Stimulated activated CD8-positive, alpha-beta memory T cell treated with anti-CD3 and anti-CD28 coated beads, Interleukin-12 subunit alpha, Interleukin-12 subunit beta, amount 100 ng/mL, for 1 hour (primary cell): ENCODE data around the gene GRB7.
"Not testable (repeated sequence)": the region's sequence is repeated elsewhere in the genome, so short reads cannot be mapped to it uniquely, and the experiment has no call there.

Experiments used
- DNase-seq: peaks from one replicate; pipeline ENCODE4 v3.0.0-alpha.2; 2020; ENCODE audit warnings: low read depth

The GRB7 gene

GRCh38 chr17:39732586-39732985 is 5.2 kb upstream of the GRB7 start:
- no peak for DNase-seq

DNA sequence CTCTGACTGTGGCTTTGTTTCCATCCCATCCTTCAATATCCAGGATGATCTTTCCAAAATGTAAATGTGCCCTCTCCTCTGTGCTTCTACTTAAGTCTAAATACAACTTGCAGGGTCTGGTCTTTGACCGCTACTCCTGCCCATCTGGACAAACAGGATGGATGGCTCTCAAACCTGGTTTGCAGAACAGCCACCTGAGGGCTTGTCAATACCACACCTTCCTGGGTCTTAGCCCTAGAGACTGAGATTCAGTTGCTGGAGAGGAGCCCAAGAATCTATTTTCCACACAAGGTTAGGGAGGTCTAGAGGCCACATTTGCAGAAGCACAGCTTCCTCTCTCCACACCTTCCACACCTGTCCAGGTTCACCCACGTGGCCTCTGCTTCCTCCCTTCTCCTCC is 1.9 kb upstream of the GRB7 start:
- no peak for DNase-seq

- DNase-seq: no peak
Measured at GRCh38 chr17:39736319-39737165, 1.2 kb upstream of the GRB7 start.

DNA sequence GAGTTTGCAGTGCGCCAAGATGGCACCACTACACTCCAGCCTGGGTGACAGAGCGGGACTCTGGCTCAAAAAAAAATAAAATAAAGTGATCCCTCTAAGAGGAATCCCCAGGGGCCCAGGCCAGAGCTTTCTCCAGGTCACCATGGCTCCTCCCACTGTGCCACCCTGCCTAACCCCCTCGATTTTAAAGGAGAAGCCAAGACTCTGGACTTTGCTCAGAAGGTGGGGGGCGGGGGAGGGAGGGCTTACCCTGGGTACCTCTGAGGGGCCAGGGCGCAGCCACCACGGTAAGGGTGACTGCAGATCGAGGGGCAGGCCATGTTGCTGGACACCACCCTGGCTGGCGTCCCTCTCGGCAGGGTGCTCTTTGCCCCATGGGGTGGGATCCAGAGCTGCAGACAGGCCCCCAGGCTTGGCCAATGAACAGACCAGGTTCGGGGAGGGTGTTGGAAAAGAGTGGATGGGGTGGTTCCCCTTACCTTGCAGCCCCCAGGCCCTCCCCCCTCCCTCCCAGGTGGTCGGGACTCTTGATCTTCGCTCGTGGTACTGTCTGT is 455 bp upstream of the GRB7 start:
- no peak for DNase-seq

DNA sequence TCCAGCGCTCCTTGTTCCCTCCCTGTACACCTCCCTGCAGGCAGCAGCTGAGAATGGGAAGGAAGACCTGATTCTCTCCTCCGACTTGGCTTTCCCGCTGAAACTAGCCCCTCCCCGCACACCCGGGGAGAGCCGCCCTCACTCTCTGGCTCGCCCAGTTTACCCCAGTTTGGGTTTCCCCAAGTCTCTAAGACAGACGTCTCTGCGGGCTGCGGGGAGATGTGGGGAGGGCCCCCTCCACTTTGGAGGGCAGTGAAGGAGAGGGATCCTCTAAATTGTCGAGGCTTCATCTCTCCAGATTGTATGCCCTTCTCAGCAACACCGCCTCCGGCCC is 797 bp downstream of the GRB7 start:
- no peak for DNase-seq

GRCh38 chr17:39738983-39739884 is 1.5 kb downstream of the GRB7 start:
- DNase-seq: no peak

DNA sequence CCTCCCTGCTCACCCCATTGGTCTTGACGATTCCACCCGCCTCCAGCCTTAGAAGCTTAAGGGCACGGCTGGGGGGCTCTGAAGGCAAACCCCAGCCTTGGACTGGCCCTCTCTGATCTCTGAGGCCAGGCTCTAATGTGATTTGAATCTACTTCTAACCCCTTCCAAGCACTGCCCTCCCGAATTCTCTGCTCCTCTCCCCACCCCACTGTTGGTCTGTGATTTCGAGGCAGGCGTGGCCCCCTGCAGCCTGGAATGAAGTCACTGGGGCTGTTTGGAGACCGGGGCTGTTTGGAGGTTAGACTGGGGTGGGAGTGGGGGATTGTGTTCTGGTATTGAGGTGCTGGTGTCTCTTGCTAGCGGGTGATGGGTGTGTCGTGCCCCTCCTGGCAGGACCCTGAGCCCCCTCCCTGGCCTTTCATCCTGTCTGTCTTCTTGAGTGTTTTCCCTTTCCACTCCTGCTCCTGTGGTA is 2.2 kb downstream of the GRB7 start:
- DNase-seq: no peak

DNA sequence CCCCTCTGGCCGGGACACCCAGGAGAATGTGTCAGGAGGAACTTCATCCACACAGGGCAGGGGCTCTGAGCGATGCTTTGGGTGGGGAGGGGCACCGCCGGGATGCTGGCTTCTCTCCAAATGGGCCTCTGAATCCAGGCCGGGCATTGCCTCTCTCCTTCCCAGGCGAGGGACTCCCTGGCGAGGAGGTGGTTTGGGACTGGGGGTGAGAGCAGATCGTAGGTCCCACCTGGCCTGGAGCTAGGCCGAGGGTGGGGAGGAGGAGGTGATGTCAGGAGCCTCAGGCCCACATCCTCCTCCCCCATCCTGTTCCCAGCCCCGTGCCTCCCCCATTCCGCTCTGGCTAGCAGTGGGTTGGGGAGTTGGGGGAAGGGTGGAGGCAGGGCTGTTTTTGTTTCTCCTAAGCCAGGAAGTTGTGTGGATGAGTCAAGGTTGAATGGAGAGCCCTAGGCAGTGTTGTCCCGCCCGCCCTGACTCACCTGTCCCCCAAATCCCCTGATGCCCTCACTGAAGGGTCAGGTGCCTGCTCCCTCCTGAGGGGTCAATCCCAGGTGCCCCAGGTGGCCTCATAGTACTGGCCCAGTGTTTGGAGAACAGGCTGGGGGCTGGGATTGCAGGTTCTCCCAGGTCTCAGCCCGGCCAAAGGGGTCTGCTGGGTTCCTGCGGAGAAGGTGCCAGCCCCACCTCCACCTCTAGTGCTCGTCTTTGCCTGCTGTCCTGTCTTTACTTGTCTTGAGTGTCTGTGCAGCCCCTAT is 2.8 kb downstream of the GRB7 start:
- no peak for DNase-seq

GRCh38 chr17:39742126-39742855 is 4.6 kb downstream of the GRB7 start:
- no peak for DNase-seq

DNA sequence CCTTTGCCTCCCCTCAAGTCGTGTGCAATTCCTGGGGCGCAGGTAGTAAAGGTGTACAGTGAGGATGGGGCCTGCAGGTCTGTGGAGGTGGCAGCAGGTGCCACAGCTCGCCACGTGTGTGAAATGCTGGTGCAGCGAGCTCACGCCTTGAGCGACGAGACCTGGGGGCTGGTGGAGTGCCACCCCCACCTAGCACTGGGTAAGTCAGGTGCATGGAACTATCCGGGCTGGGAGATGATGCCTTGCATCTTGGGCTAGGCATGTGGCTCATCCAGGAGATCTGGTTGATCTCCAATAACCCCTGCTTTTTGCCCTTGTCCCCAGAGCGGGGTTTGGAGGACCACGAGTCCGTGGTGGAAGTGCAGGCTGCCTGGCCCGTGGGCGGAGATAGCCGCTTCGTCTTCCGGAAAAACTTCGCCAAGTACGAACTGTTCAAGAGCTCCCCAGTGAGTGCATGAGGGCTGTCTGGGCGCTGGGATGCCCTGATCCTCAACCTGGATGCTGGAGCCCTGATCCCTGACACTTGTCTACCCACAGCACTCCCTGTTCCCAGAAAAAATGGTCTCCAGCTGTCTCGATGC is 5.2 kb downstream of the GRB7 start:
- no peak for DNase-seq

DNA sequence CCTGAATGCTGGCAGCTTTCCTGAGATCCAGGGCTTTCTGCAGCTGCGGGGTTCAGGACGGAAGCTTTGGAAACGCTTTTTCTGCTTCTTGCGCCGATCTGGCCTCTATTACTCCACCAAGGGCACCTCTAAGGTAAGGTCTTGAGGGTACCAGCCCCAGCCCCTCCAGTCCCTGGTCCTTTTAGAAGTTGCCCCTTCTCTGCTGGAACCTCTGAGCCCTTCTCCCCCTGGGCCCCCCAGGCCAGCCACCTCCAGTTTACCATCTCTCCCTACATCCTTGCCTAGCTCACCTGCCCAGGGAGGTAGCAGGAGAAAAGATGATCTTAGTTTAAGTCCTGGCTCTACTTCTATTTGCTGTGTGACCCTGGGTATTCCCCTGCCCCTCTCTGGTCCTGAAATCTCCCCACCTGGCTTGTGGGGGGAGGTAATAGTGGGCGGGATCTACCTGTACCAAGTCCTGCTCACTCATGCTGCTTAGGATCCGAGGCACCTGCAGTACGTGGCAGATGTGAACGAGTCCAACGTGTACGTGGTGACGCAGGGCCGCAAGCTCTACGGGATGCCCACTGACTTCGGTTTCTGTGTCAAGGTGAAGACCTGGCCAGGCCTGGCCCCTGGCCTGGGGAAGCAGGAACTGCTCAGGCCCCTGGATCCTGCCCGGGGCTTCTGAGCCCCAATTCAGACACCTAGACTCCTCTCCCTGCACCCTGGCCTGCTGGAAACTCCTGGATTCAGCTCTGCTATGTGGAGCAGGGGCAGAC is 6.5 kb downstream of the GRB7 start:
- no peak for DNase-seq

- DNase-seq: no peak
Measured at GRCh38 chr17:39744836-39745215, 7.1 kb downstream of the GRB7 start.

GRCh38 chr17:39745335-39746144 is 7.8 kb downstream of the GRB7 start:
- DNase-seq: no peak

DNA sequence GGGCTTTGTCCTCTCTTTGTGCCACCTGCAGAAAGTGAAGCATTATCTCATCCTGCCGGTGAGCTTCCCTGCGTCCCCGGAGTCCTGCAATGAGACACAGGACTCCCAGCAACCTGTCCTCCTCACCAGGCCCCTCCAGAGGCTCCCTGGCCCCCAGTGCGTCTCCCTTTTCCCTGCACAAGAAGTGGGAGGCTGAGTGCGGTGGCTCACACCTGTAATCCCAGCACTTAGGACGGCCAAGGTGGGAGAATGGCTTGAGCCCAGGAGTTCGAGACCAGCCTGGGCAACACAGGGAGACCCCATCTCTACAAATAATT is 8.4 kb downstream of the GRB7 start:
- DNase-seq: no peak

DNA sequence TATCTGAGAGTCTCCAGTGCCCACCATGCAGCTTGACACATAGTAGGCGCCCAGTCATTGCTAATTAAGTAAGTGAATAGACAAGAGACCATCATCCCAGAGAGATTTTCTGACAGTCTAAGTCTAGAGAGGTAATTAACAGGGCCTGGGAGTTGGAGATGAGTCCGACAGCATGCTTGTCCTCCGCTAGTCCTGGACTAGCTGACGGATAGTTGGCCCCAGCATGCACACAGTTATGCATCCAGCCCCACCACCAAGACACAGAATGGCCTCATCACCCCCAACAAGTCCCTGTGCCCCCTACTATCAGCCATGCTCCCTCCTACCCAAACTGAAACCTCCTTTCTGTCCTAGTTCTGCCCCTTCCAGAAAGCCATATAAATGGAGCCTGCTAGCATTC is 10.0 kb downstream of the GRB7 start:
- no peak for DNase-seq

- DNase-seq: not testable (repeated sequence)
Measured at GRCh38 chr17:39748444-39749034, 10.8 kb downstream of the GRB7 start.

DNA sequence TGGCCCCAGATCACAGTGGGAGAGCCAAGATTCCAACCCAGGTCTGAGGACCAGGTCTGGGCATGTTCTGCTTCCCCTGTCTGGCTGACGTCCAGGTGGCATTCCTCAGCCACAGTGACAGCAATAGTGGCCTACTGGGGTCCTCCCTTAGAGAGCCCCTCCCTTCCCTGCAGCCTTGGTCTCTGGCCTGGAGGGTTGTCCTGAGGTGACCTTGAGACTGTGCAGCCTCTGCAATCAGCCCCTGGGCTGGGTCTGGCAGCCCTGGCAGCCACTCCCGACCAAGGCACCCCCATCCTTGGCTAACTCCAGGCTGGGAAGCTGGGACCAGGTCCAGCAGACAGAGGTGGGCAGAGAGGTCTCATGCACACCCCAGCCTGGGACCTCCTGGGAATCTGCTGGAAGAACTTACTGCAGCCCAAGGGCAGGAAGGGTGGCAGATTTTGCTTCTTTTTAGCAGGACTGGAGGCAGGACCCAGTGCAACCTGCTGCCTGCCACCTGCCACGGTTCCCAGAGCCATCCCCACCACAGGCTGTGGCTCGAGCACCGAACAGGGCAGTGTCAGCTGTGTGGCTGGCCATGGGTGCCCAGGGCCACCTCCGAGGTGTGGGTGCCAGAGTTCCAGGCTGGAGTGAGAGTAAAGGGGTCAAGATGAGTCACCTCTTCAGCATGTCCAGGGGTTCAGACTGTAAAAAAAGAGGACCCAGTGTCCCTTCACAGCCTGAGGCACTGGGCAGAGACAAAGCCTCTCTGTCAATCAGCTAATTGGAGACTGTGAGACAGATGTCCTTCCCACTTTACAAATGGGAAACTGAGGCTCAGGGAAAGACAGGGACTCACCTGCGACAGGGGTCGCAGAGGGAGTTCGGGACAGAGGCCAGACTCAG is 12.6 kb downstream of the GRB7 start:
- no peak for DNase-seq

- no peak for DNase-seq
Measured at GRCh38 chr17:39751016-39751543, 13.3 kb downstream of the GRB7 start.
